Measurements from ENCODE around the gene COL8A2.

Gene COL8A2

DNA sequence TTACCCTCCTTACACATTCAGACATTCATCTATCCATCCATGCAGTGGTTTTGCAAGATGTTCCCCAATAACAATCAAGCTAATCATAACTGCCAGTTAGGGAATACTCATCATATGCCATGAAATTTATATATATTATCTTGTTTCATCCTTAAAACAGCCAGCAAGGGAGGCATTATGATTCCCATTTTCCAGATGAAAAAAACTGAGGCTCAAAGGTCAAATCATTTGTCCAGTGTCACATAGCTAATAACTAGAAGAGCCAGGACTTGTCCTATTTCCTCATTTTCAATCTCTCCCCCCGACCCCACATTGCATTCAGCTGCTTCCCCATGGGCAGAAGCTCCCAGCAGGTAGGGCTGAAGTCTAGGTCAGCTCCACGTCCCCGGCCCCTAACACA, 7.0 kb upstream of the COL8A2 start:
- Histone ChIP-seq H3K36me3 (ENCODE audit: insufficient read depth, low read length) (peaks cover 8% of the 10 kb centered on the region; the same call in 1 of the 2 replicates), H3K9me2 (replicated peaks; ENCODE audit: low read depth, low read length) (no peaks in the 10 kb centered on the region), H4K20me1 (ENCODE audit: insufficient read depth, low read length, poor library complexity, severe bottlenecking) (no peaks in the 10 kb centered on the region), H3K79me2 (ENCODE audit: insufficient read depth, low read length) (no peaks in the 10 kb centered on the region), H3K4me1 (ENCODE audit: insufficient read depth, low read length, poor library complexity, severe bottlenecking) (no peaks in the 10 kb centered on the region), H3F3A (ENCODE audit: low read depth) (no peaks in the 10 kb centered on the region), H3K9me3 (ENCODE audit: insufficient read depth, low read depth, low read length) (no peaks in the 10 kb centered on the region), H3K9ac (ENCODE audit: low read depth, low read length, poor library complexity, severe bottlenecking) (no peak overlapping the region), H3K4me3 (ENCODE audit: low read length, poor library complexity, severe bottlenecking) (no peak overlapping the region), H2AFZ (ENCODE audit: low read length) (no peak overlapping the region), H3K27me3 (ENCODE audit: insufficient read depth, low read length, poor library complexity, severe bottlenecking) (no peaks in the 10 kb centered on the region), H3K4me2 (ENCODE audit: low read depth, low read length, poor library complexity, severe bottlenecking) (no peak overlapping the region)
- TF ChIP-seq, protein P1, sequence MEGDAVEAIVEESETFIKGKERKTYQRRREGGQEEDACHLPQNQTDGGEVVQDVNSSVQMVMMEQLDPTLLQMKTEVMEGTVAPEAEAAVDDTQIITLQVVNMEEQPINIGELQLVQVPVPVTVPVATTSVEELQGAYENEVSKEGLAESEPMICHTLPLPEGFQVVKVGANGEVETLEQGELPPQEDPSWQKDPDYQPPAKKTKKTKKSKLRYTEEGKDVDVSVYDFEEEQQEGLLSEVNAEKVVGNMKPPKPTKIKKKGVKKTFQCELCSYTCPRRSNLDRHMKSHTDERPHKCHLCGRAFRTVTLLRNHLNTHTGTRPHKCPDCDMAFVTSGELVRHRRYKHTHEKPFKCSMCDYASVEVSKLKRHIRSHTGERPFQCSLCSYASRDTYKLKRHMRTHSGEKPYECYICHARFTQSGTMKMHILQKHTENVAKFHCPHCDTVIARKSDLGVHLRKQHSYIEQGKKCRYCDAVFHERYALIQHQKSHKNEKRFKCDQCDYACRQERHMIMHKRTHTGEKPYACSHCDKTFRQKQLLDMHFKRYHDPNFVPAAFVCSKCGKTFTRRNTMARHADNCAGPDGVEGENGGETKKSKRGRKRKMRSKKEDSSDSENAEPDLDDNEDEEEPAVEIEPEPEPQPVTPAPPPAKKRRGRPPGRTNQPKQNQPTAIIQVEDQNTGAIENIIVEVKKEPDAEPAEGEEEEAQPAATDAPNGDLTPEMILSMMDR (conservative IDR thresholded peaks at IDR 0.05; ENCODE audit: low read length) = no peak
- no peak for TF ChIP-seq EZH2phosphoT487 (IDR thresholded peaks at IDR 0.05; ENCODE audit: borderline replicate concordance)

DNA sequence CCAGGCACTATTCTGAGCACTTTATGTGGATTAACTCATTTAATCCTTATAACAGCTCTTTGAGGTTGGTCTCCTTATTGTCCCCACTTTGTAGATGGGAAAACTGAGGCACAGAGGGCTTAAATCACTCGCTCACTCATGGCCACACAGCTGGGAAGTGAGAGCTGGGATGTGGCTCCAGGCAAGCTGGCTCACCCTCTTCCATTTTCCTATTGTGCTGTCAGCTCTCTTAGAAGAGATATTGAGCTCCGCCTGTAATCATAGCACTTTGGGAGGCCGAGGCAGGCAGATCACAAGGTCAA, 3.8 kb upstream of the COL8A2 start:
- Histone ChIP-seq H3K36me3 (ENCODE audit: insufficient read depth, low read length) (no peaks in the 10 kb centered on the region), H2AFZ (ENCODE audit: low read length) (no peak overlapping the region), H3K9me2 (replicated peaks; ENCODE audit: low read depth, low read length) (no peaks in the 10 kb centered on the region), H4K20me1 (ENCODE audit: insufficient read depth, low read length, poor library complexity, severe bottlenecking) (no peaks in the 10 kb centered on the region), H3K79me2 (ENCODE audit: insufficient read depth, low read length) (no peaks in the 10 kb centered on the region), H3K9me3 (ENCODE audit: insufficient read depth, low read depth, low read length) (no peaks in the 10 kb centered on the region), H3K4me2 (ENCODE audit: low read depth, low read length, poor library complexity, severe bottlenecking) (no peak overlapping the region), H3K27me3 (ENCODE audit: insufficient read depth, low read length, poor library complexity, severe bottlenecking) (no peaks in the 10 kb centered on the region), H3K4me1 (ENCODE audit: insufficient read depth, low read length, poor library complexity, severe bottlenecking) (no peaks in the 10 kb centered on the region), H3K9ac (ENCODE audit: low read depth, low read length, poor library complexity, severe bottlenecking) (no peak overlapping the region), H3F3A (ENCODE audit: low read depth) (no peaks in the 10 kb centered on the region), H3K4me3 (ENCODE audit: low read length, poor library complexity, severe bottlenecking) (no peak overlapping the region)
- TF ChIP-seq, protein P1 (conservative IDR thresholded peaks at IDR 0.05; ENCODE audit: low read length) = no peak
- TF ChIP-seq EZH2phosphoT487 (IDR thresholded peaks at IDR 0.05; ENCODE audit: borderline replicate concordance) = no peak

DNA sequence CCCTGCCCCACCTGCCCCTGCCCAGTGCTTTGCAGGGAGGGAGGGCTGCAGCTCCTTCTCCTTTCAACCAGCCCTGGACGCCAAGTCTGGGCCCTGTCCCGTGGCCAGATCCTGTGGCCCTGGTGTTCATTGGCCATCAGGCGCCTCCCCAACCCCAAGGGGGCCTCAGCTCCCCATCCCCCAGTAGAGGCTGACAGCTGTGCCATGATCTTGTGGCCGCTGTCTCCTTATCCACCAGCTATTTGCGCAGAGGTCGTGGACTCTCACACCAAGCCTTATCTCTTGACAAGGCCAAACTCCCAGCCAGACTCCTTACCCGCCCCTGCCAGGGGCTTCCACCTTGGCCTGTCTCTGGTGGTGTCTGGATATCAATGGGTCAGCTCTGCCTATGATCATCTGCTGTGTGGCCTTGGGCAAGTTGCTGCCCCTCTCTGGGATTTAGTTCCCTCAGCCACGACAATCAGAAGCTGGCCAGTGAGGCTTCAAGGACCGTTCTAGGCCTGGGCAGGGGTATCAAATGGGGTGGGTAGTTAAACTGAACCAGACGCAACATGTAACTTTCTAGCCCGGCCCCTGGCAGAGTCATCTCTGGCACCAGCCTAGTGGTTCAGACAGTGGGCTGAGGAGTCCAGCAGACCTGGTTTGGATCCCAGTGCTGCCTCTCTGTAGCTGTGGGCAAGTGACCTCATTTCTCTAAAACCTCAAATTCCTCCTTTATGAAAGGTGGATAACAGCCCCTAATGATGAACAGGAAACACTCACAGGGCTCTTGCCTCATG, 3.3 kb upstream of the COL8A2 start:
- H3K79me2 ChIP-seq (ENCODE audit: insufficient read depth, low read length) = no peaks in the 10 kb centered on the region
- no peaks in the 10 kb centered on the region for H3F3A ChIP-seq (ENCODE audit: low read depth)
- H2AFZ ChIP-seq (ENCODE audit: low read length) = no peak overlapping the region
- no peaks in the 10 kb centered on the region for H3K4me1 ChIP-seq (ENCODE audit: insufficient read depth, low read length, poor library complexity, severe bottlenecking)
- no peak overlapping the region for H3K4me3 ChIP-seq (ENCODE audit: low read length, poor library complexity, severe bottlenecking)
- TF ChIP-seq EZH2phosphoT487 (IDR thresholded peaks at IDR 0.05; ENCODE audit: borderline replicate concordance) = no peak
- no peaks in the 10 kb centered on the region for H3K9me2 ChIP-seq (replicated peaks; ENCODE audit: low read depth, low read length)
- H3K9ac ChIP-seq (ENCODE audit: low read depth, low read length, poor library complexity, severe bottlenecking) = no peak overlapping the region
- no peaks in the 10 kb centered on the region for H3K27me3 ChIP-seq (ENCODE audit: insufficient read depth, low read length, poor library complexity, severe bottlenecking)
- H4K20me1 ChIP-seq (ENCODE audit: insufficient read depth, low read length, poor library complexity, severe bottlenecking) = no peaks in the 10 kb centered on the region
- no peaks in the 10 kb centered on the region for H3K36me3 ChIP-seq (ENCODE audit: insufficient read depth, low read length)
- no peaks in the 10 kb centered on the region for H3K9me3 ChIP-seq (ENCODE audit: insufficient read depth, low read depth, low read length)
- H3K4me2 ChIP-seq (ENCODE audit: low read depth, low read length, poor library complexity, severe bottlenecking) = no peak overlapping the region
